Osteocyte (in vitro differentiated cells): ENCODE data around the gene HOXA6. TPM values are rescaled to one million over a fixed set of nuclear protein-coding genes. Genes with fewer than 3 reads are reported as not detected.
A peak's percentile ranks its signal among the peaks of the same experiment; 100 is the strongest.

Source experiments
- DNase-seq: peaks from one replicate; pipeline ENCODE4 v3.0.0; 2021; ENCODE audit warnings: mixed read lengths; ENCODE audit not compliant: unreplicated experiment; ENCODE audit errors: extremely low spot score
- H3K27ac Mint-ChIP-seq: one replicate; pipeline ENCODE4 v1.8.0; 2021; ENCODE audit warnings: mild to moderate bottlenecking, mixed read lengths; ENCODE audit not compliant: unreplicated experiment
- H3K27me3 Mint-ChIP-seq: one replicate; pipeline ENCODE4 v1.8.0; 2021; ENCODE audit warnings: mixed read lengths; ENCODE audit not compliant: unreplicated experiment
- H3K36me3 Mint-ChIP-seq: one replicate; pipeline ENCODE4 v1.8.0; 2021; ENCODE audit warnings: mixed read lengths; ENCODE audit not compliant: unreplicated experiment
- H3K4me1 Mint-ChIP-seq: one replicate; pipeline ENCODE4 v1.8.0; 2021; ENCODE audit warnings: mixed read lengths; ENCODE audit not compliant: unreplicated experiment
- H3K4me3 Mint-ChIP-seq: one replicate; pipeline ENCODE4 v1.8.0; 2021; ENCODE audit warnings: mild to moderate bottlenecking, moderate library complexity, mixed read lengths; ENCODE audit not compliant: unreplicated experiment
- H3K9me3 Mint-ChIP-seq: one replicate; pipeline ENCODE4 v1.8.0; 2021; ENCODE audit warnings: mixed read lengths; ENCODE audit not compliant: unreplicated experiment
- total RNA-seq: library from RNA; stranded (reverse); gene quantifications from 2 replicates; pipeline ENCODE4 v1.2.1, GENCODE V29; 2021
- TF ChIP-seq, protein P1 (sequence below): fragments of 200-600 bp; sonication (generic); IDR thresholded peaks from 2 replicates; pipeline ENCODE4 v1.5.0; 2021; ENCODE audit warnings: antibody characterized with exemption, mild to moderate bottlenecking, moderate library complexity

The HOXA6 gene
- total RNA-seq, 1 donor from 2014 or later = not detected

DNA sequence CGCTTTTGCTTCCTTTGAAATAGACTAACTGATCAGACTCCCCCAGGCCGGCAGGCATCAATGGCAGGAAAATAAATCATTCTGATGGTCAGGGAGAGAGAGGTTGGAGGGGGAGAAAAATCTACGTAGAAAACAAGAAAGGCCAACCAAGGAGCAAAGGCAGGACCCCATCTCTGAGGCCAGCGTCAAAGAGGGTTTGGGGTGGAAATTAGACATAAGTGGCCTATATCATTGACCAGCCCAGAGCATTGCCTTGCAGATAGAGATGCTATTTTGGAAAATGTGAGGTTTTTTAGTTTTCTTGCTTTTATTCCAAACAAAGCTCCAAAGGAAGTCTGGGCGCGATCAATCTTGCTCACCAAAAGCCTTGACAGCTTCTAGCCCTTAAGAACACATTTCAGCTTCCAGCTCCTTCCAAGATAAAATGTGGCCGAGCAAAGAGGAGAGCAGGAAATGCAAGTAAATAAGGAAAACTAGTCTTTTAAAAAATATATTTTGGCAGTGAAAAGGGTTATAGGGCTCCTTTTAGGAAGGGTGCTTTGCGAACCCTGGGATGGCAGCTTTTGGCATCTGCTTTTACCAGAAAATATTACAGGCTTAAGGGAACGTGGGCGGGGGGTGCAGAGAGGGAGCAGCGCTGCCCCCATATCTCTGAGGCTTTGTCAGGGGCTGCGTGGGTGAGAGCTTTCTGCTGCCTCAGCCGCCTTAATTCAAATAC is 43.1 kb downstream of the HOXA6 start:
- Mint-ChIP-seq H3K4me3 (no peak overlapping the region), H3K9me3 (no peaks in the 10 kb centered on the region), H3K27ac (no peak overlapping the region), H3K36me3 (peaks cover 3% of the 10 kb centered on the region), H3K27me3 (peaks cover 94% of the 10 kb centered on the region), H3K4me1 (peaks cover 15% of the 10 kb centered on the region)
- TF ChIP-seq, protein P1, sequence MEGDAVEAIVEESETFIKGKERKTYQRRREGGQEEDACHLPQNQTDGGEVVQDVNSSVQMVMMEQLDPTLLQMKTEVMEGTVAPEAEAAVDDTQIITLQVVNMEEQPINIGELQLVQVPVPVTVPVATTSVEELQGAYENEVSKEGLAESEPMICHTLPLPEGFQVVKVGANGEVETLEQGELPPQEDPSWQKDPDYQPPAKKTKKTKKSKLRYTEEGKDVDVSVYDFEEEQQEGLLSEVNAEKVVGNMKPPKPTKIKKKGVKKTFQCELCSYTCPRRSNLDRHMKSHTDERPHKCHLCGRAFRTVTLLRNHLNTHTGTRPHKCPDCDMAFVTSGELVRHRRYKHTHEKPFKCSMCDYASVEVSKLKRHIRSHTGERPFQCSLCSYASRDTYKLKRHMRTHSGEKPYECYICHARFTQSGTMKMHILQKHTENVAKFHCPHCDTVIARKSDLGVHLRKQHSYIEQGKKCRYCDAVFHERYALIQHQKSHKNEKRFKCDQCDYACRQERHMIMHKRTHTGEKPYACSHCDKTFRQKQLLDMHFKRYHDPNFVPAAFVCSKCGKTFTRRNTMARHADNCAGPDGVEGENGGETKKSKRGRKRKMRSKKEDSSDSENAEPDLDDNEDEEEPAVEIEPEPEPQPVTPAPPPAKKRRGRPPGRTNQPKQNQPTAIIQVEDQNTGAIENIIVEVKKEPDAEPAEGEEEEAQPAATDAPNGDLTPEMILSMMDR = no peak
- peak; percentile 36 for DNase-seq

GRCh38 chr7:27103489-27104226 is 43.9 kb downstream of the HOXA6 start:
- Mint-ChIP-seq H3K36me3 (peaks cover 3% of the 10 kb centered on the region), H3K27ac (no peak overlapping the region), H3K9me3 (no peaks in the 10 kb centered on the region), H3K27me3 (peaks cover 94% of the 10 kb centered on the region), H3K4me3 (no peak overlapping the region), H3K4me1 (peaks cover 16% of the 10 kb centered on the region)
- TF ChIP-seq, protein P1 = no peak
- DNase-seq = peak; percentile 51

- peak; percentile 72 for DNase-seq
- Mint-ChIP-seq H3K4me1 (peaks cover 16% of the 10 kb centered on the region), H3K27ac (no peak within 1 kb of the TSS), H3K4me3 (no peak within 1 kb of the TSS), H3K36me3 (peaks cover 3% of the 10 kb centered on the region), H3K27me3 (peaks cover 97% of the 10 kb centered on the region), H3K9me3 (no peaks in the 10 kb centered on the region)
- TF ChIP-seq, protein P1 = no peak
These were observed 44.8 kb downstream of the HOXA6 start, which contains the start of gene HOXA2 for GRCh38 chr7:27102581-27103442. TSS of gene HOXA2 (minus strand) at chr7:27102683. CDS start at chr7:27102500, 183 bp downstream.

DNA sequence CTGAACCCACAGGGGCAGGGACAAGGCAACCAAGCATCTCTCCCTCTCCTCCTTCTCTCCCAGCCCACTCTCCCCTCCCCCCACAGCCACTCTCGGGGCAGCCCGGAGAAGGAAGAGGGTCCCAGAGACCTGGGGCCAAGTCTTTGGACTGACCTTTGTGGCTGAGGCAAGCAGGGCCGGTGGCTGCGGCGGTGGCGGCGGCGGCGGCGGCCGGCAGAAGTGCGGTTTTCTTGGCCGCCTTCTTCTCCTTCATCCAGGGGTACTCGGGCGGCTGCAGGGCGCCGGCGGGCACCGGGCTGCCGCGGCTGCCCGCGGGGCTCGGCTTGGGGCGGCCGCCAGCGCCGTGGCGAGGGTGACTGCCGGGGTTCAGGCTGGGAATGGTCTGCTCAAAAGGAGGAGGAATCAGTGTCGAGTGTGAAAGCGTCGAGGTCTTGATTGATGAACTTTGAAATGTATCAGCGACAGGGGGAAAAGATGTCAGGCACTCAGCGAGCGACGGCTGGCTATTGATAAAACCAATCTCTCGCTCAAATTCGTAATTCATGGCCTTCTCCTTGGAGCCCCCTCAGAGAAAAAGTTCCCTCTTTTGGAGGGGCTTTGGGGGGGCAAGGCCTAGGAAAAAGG is 45.5 kb downstream of the HOXA6 start:
- Mint-ChIP-seq H3K4me1 (peaks cover 18% of the 10 kb centered on the region), H3K27me3 (peaks cover 98% of the 10 kb centered on the region), H3K4me3 (no peak overlapping the region), H3K36me3 (peaks cover 3% of the 10 kb centered on the region), H3K9me3 (no peaks in the 10 kb centered on the region), H3K27ac (no peak overlapping the region)
- DNase-seq = peak; percentile 46
- TF ChIP-seq, protein P1 = no peak
